Mesodermal cell (in vitro differentiated cells): ENCODE data around the gene GMPR.
A peak's percentile ranks its signal among the peaks of the same experiment; 100 is the strongest.

Experiments
- H3K27ac ChIP-seq: 2 replicates; pipeline ENCODE4 v1.7.0; 2013; ENCODE audit warnings: mild to moderate bottlenecking, low read depth, low read length, moderate library complexity; ENCODE audit not compliant: severe bottlenecking
- H3K36me3 ChIP-seq: 2 replicates; pipeline ENCODE4 v1.7.1; 2013; ENCODE audit warnings: mild to moderate bottlenecking, low read length, moderate library complexity; ENCODE audit not compliant: control insufficient read depth, insufficient read depth
- H3K4me1 ChIP-seq: one replicate; pipeline ENCODE4 v1.7.1; 2013; ENCODE audit warnings: mild to moderate bottlenecking, low read length; ENCODE audit not compliant: insufficient read depth, control insufficient read depth, poor library complexity, severe bottlenecking
- H3K4me3 ChIP-seq: 2 replicates; pipeline ENCODE4 v1.7.0; 2013; ENCODE audit warnings: low read length, control low read depth, mild to moderate bottlenecking; ENCODE audit not compliant: insufficient read depth, poor library complexity, severe bottlenecking; ENCODE audit errors: extremely low read depth
- H3K9me3 ChIP-seq: 2 replicates; pipeline ENCODE4 v1.7.1; 2013; ENCODE audit warnings: mild to moderate bottlenecking, low read length, moderate library complexity; ENCODE audit not compliant: control insufficient read depth
- WGBS, 2 experiments: methylation state at CpG; one replicate each; pipeline ENCODE4 v1.1.5; 2013; ENCODE audit warnings: missing lambda C conversion rate in 2 of 2; ENCODE audit not compliant: insufficient coverage in 2 of 2; 5-methylcytosine and 5-hydroxymethylcytosine counted together

The GMPR gene

GRCh38 chr6:16338577-16339264 lies 100.3 kb downstream of the GMPR start:
- H3K27ac ChIP-seq: peak overlapping the region; percentile 51
- H3K36me3 ChIP-seq: no peaks in the 10 kb centered on the region
- 58 to 79% methylated on average over 4 to 8 of the region's 10 CpGs for WGBS, 2 experiments
- H3K4me3 ChIP-seq: no peak overlapping the region
- H3K9me3 ChIP-seq: no peaks in the 10 kb centered on the region
- peaks cover 32% of the 10 kb centered on the region for H3K4me1 ChIP-seq

- peak overlapping the region; percentile 51 for H3K27ac ChIP-seq
Measured at GRCh38 chr6:16339265-16339587, 100.8 kb downstream of the GMPR start.

GRCh38 chr6:16343593-16343992 lies 105.2 kb downstream of the GMPR start:
- Histone ChIP-seq H3K4me1 (peaks cover 29% of the 10 kb centered on the region), H3K4me3 (no peak overlapping the region), H3K9me3 (no peaks in the 10 kb centered on the region), H3K36me3 (no peaks in the 10 kb centered on the region), H3K27ac (no peak overlapping the region)
- WGBS, 2 experiments: 85 to 96% methylated on average over 8 of the region's 8 CpGs

More at GRCh38 chr6:16339265-16339587, 100.8 kb downstream of the GMPR start:
- no peaks in the 10 kb centered on the region for H3K9me3 ChIP-seq
- WGBS, 2 experiments: 54 to 60% methylated on average over 2 of the region's 3 CpGs
- H3K4me3 ChIP-seq: no peak overlapping the region
- H3K4me1 ChIP-seq: peaks cover 29% of the 10 kb centered on the region
- no peaks in the 10 kb centered on the region for H3K36me3 ChIP-seq

- Histone ChIP-seq H3K4me1 (peaks cover 23% of the 10 kb centered on the region), H3K36me3 (no peaks in the 10 kb centered on the region), H3K27ac (no peak overlapping the region), H3K4me3 (no peak overlapping the region), H3K9me3 (no peaks in the 10 kb centered on the region)
- WGBS, 2 experiments: 98 to 100% methylated on average over 6 of the region's 6 CpGs
Measured at GRCh38 chr6:16344756-16345155, 106.4 kb downstream of the GMPR start.
